Left lung (tissue), 10 donors: Measurements from ENCODE around the gene GPR21. TPM values are rescaled to one million over a fixed set of nuclear protein-coding genes. Genes with fewer than 3 reads are reported as not detected.

ENCODE experiments used
- ATAC-seq: fragments of 200-7000 bp; cut with Tn5 transposase; one replicate; pipeline ENCODE4 v1.9.1; 2020; ENCODE audit warnings: moderate library complexity
- DNase-seq, 4 donors: peaks; one replicate each; pipeline ENCODE4 v3.0.0-alpha.2; 2013 to 2020
- H3K27ac ChIP-seq, 2 donors: fragments of 200-600 bp; sonication (generic) in 1 of 2; one replicate each; pipeline versions ENCODE4 v1.5.0 to v1.8.0; 2020 to 2021
- H3K27me3 ChIP-seq, 2 donors: fragments of 200-600 bp; sonication (generic) in 1 of 2; one replicate each; pipeline versions ENCODE4 v1.5.0 to v1.8.0; 2020 to 2021
- H3K36me3 ChIP-seq, 2 donors: fragments of 200-600 bp; sonication (generic) in 1 of 2; one replicate each; pipeline versions ENCODE4 v1.5.0 to v1.8.0; 2020 to 2021
- H3K4me1 ChIP-seq, 2 donors: fragments of 200-600 bp; one replicate each; pipeline ENCODE4 v1.8.0; 2021
- H3K4me3 ChIP-seq, 2 donors: fragments of 200-600 bp; sonication (generic) in 1 of 2; one replicate each; pipeline versions ENCODE4 v1.5.0 to v1.8.0; 2020 to 2021; ENCODE audit warnings: mild to moderate bottlenecking in 1 of 2
- H3K9me3 ChIP-seq, 2 donors: fragments of 200-600 bp; sonication (generic) in 1 of 2; one replicate each; pipeline versions ENCODE4 v1.5.0 to v1.8.0; 2020 to 2021
- intact Hi-C, 2 donors: fragments of 100-400 bp; cut with DNase I; formaldehyde crosslinking; loops; one replicate each; pipeline versions ENCODE4 v1.11.2 to v1.14.2; 2022
- polyA plus RNA-seq, 6 donors: library from polyadenylated mRNA; unstranded; fragments of 120-200 nt; gene quantifications; one replicate each; pipeline ENCODE4 v1.2.1, GENCODE V29; 2013; ENCODE audit not compliant: insufficient read length in 6 of 6
- total RNA-seq, 2 donors: library from RNA; stranded (reverse); fragmentation: NEBNext Ultra II Directional; extraction: Animal tissue kit (Norgen Biotek cat#: 25700); gene quantifications; one replicate each; pipeline ENCODE4 v1.2.1, GENCODE V29; 2021
- TF ChIP-seq, protein P1 (sequence below), 2 donors: fragments of 200-600 bp; sonication (generic) in 1 of 2; IDR thresholded peaks; one replicate each; pipeline versions ENCODE4 v1.5.0 to v1.8.0; 2021; ENCODE audit warnings: antibody characterized with exemption in 2 of 2
- donor health status: DM: no; HTN: yes; CAD: no.
- donor health status: DM: no; HTN: no; CAD: no.

GPR21 gene
- total and polyA plus RNA-seq, 8 donors: 0.22 to 0.63 (median 0.41) TPM; not detected in 3

DNA sequence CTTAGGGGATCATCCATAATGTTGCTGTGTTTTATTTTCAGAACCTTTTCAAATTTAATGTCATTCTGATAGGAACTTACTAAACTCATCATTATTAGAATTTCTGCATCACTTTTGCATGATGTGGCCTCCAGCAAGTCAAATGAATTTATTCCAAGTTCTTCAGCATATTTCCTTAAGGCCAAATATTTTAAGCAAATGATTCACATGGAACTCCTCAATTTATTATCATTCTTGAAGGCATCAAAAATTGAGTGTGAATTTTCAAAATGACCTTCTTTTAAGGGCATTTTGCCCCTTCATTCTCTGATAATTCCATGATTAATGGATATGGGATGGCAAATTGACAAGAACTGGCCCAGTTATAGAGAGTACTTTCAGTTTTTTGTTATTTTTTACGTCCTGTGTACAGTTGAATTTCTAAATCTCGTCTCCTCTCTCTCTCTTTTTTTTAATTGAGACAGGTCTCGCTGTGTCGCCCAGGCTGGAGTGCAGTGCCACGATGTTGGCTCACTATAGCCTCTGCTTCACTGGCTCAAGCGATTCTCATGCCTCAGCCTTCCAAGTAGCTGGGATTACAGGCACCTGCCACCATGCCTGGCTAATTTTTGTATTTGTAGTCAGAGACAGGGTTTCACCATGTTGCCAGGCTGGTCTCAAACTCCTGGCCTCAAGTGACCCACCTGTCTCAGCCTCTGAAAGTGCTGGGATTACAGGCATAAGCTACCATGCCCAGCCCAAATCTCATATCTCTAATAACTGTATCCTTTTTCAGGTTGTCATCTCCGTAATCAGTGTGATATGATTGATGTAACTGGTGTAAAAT lies 29.1 kb downstream of the GPR21 start:
- no peak for DNase-seq
- ATAC-seq: no peak
- Histone ChIP-seq H3K9me3 (no peaks in the 10 kb centered on the region), H3K36me3 (peaks cover 0 to 33% of the 10 kb centered on the region in 2 donors), H3K4me3 (no peak overlapping the region), H3K27me3 (no peaks in the 10 kb centered on the region), H3K27ac (no peak overlapping the region), H3K4me1 (peaks cover 4% of the 10 kb centered on the region in 2 donors)
- intact Hi-C loops: no loop called here
- TF ChIP-seq, protein P1, sequence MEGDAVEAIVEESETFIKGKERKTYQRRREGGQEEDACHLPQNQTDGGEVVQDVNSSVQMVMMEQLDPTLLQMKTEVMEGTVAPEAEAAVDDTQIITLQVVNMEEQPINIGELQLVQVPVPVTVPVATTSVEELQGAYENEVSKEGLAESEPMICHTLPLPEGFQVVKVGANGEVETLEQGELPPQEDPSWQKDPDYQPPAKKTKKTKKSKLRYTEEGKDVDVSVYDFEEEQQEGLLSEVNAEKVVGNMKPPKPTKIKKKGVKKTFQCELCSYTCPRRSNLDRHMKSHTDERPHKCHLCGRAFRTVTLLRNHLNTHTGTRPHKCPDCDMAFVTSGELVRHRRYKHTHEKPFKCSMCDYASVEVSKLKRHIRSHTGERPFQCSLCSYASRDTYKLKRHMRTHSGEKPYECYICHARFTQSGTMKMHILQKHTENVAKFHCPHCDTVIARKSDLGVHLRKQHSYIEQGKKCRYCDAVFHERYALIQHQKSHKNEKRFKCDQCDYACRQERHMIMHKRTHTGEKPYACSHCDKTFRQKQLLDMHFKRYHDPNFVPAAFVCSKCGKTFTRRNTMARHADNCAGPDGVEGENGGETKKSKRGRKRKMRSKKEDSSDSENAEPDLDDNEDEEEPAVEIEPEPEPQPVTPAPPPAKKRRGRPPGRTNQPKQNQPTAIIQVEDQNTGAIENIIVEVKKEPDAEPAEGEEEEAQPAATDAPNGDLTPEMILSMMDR (IDR thresholded peaks at IDR 0.05): no peak

DNA sequence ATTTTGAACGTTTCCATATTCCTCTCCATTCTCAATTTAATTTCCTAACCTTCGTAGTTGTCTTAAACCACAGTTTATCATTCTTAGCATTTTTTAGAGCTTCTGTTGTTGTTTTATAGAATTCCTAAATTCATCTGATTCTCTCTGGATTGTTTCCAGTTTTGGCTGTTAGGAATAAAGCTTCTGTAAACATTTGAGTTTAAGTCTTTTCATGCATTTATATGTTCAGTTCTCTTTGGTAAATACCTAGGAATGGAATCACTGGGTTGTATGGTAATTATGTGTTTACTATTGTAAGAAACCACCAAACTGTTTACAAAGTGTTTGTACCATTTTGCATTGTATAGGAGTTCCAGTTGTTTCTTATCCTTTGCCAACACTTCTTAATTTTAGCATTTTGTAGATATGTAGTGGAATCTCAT lies 29.7 kb downstream of the GPR21 start:
- intact Hi-C loops: no loop called here

DNA sequence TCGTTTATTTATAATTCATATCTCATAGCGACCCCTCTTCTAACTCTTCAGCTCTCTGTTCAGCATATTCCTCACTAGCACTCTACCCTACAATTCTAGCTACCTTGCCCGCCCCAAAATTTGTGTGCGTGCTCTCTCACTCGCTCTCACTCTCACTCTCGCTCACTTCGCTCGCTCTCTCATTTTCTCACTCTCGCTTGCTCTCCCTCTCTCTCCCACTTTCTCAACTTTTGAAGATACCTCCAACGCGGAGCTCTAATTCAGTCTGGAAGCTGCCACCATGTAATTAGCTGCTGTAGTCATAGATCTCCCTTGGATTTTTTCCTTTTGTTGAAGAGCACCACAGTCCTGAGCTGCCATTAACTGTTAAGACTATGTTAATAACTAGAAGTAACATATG lies 30.4 kb downstream of the GPR21 start:
- intact Hi-C loops: no loop called here
- Histone ChIP-seq H3K4me1 (peaks cover 4% of the 10 kb centered on the region in 2 donors), H3K4me3 (no peak overlapping the region), H3K9me3 (no peaks in the 10 kb centered on the region), H3K27ac (no peak overlapping the region), H3K36me3 (peaks cover 0 to 42% of the 10 kb centered on the region in 2 donors), H3K27me3 (no peaks in the 10 kb centered on the region)
- ATAC-seq (no peak), DNase-seq (no peak)
- TF ChIP-seq, protein P1 (IDR thresholded peaks at IDR 0.05): no peak

More for the DNA sequence above, 29.7 kb downstream of the GPR21 start:
- Histone ChIP-seq H3K4me1 (peaks cover 4% of the 10 kb centered on the region in 2 donors), H3K36me3 (peaks cover 0 to 39% of the 10 kb centered on the region in 2 donors), H3K27ac (no peak overlapping the region), H3K27me3 (no peaks in the 10 kb centered on the region), H3K9me3 (no peaks in the 10 kb centered on the region), H3K4me3 (no peak overlapping the region)
- ATAC-seq (no peak), DNase-seq (no peak)
- TF ChIP-seq, protein P1 (IDR thresholded peaks at IDR 0.05): no peak

DNA sequence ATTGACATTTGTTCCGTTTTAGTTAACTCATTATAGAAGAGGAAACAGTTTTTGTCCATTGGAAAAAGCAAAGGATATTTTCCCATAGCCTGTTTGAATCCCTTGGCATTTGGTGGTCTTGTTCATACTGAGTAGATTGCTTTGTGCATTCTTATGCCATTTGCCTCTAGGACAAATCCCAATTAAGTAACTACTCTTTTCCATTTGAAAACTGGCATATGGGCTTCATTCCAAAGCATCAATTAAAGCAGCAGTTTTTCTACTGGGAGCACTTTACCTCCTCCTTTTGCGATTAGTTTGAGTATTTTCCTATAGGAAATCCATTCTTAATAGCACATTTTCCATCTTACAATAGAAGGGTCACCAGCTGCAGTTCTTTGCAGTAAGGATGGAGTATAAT lies 31.2 kb downstream of the GPR21 start:
- Histone ChIP-seq H3K4me3 (no peak overlapping the region), H3K27me3 (no peaks in the 10 kb centered on the region), H3K36me3 (peaks cover 0 to 42% of the 10 kb centered on the region in 2 donors), H3K9me3 (no peaks in the 10 kb centered on the region), H3K4me1 (peaks cover 0 to 4% of the 10 kb centered on the region in 2 donors), H3K27ac (no peak overlapping the region)
- no peak for ATAC-seq
- no peak for DNase-seq
- TF ChIP-seq, protein P1 (IDR thresholded peaks at IDR 0.05): no peak
- intact Hi-C loops: no loop called here

DNA sequence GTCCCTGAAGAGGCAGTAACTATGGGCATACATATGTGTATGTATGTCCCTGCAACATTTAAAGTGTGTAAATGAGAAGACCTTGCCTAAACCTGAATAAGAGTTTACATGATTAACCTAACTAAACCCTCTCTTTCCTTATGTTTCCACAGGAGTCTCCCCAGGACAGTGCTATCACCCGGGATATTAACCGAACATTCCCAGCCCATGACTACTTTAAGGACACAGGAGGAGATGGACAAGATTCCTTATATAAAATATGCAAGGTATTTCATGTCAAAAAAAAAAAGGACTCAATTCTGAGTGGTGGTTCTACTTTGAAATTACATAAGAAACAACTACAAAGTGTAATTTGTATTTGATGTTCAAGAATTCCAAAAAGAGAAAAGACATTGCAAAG lies 31.7 kb downstream of the GPR21 start:
- Histone ChIP-seq H3K4me3 (no peak overlapping the region), H3K4me1 (no peaks in the 10 kb centered on the region), H3K27me3 (no peaks in the 10 kb centered on the region), H3K36me3 (peaks cover 0 to 47% of the 10 kb centered on the region in 2 donors), H3K27ac (no peak overlapping the region), H3K9me3 (no peaks in the 10 kb centered on the region)
- TF ChIP-seq, protein P1 (IDR thresholded peaks at IDR 0.05): no peak
- intact Hi-C loops: no loop called here
- DNase-seq: no peak
- ATAC-seq: no peak
